Measurements from ENCODE around the gene NIPAL3. TPM values are rescaled to one million over a fixed set of nuclear protein-coding genes. Genes with fewer than 3 reads are reported as not detected.

Gene NIPAL3
- total RNA-seq, 1 experiment from 2014 or later, result 7.7 TPM

DNA sequence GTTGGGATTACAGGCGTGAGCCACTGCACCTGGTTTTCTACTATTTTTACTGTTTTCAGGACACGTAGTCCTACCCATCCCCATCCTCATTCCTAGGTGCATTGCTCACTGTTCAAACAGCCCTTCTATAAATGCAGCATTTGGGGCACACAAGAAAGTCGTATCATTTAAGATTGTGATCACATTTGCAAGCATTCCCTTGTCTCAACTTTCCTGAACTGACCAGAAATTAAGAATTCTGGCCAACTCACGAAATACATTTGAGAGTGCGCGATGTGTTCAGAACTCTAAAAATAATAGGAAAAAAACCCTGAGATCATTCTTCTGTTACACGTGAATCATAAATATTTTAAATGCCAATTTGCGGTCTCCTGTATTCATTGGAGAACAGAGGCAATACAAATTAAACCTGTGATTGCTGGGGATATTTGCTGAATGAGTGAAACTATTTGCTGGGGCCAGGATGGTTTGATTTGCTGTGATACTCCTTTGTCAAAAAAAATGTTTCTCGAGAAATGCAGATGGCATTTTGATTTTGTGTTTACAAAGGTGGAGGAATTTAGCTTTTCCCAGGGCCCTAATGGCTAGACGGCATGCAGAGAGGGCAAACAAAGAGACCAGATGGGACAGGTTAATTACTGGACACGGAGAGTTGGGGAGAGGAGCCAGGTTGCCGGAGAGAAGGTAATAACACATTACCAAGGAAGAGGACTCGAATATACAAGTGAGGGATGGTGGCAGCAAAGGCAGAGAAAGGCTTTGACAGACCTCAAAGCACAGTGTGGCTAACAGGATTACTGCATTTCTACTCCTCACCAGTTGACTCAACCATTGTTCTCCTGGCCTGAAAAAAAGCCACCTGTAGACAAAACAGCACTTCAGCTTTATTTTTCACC lies 40.5 kb upstream of the NIPAL3 start:
- H3K9me3 Mint-ChIP-seq, result no peaks in the 10 kb centered on the region
- Histone ChIP-seq H2BK12ac (ENCODE audit: insufficient read length, low read depth, low read length) (no peak overlapping the region), H3K27ac (ENCODE audit: insufficient read length, low read depth, low read length) (no peak overlapping the region), H3K56ac (ENCODE audit: insufficient read length, low read depth, low read length) (no peak overlapping the region), H4K5ac (ENCODE audit: insufficient read length, low read depth, low read length) (no peak overlapping the region), H3K23ac (ENCODE audit: insufficient read length, low read depth, low read length) (no peak overlapping the region), H3K18ac (ENCODE audit: insufficient read length, low read depth, low read length) (no peak overlapping the region), H4K8ac (replicated peaks; ENCODE audit: insufficient read length, low read depth, low read length) (no peak overlapping the region), H4K20me1 (ENCODE audit: control insufficient read depth, insufficient read depth, insufficient read length) (no peaks in the 10 kb centered on the region), H3K9ac (ENCODE audit: extremely low read depth, insufficient read length, low read length) (no peak overlapping the region), H3K4me1 (ENCODE audit: insufficient read depth, low read length) (no peaks in the 10 kb centered on the region), H2AK5ac (ENCODE audit: insufficient read length, low read length) (no peak overlapping the region), H2BK20ac (ENCODE audit: low read depth, low read length, poor library complexity, severe bottlenecking) (no peak overlapping the region), H2AFZ (ENCODE audit: low read length) (no peak overlapping the region), H3K79me1 (ENCODE audit: insufficient read depth, low read depth, low read length, poor library complexity, severe bottlenecking) (no peaks in the 10 kb centered on the region), H2BK15ac (ENCODE audit: low read depth, low read length) (no peak overlapping the region), H3K9me3 (ENCODE audit: control insufficient read depth, low read depth, low read length) (no peaks in the 10 kb centered on the region), H3K4ac (ENCODE audit: low read depth, low read length) (no peak overlapping the region), H2BK5ac (ENCODE audit: insufficient read length, low read length) (no peak overlapping the region), H3K14ac (ENCODE audit: insufficient read depth, low read length) (no peak overlapping the region), H3T11ph (ENCODE audit: low read length) (no peak overlapping the region), H4K91ac (ENCODE audit: insufficient read length, low read depth, low read length) (no peak overlapping the region), H3K4me2 (ENCODE audit: insufficient read depth, insufficient read length, low read length) (no peak overlapping the region), H2BK120ac (ENCODE audit: low read depth, low read length, poor library complexity, severe bottlenecking) (no peak overlapping the region), H3K79me2 (ENCODE audit: insufficient read depth, low read length) (no peaks in the 10 kb centered on the region), H3K23me2 (ENCODE audit: insufficient read length, low read depth, low read length, poor library complexity, severe bottlenecking) (no peaks in the 10 kb centered on the region), H3K27me3 (ENCODE audit: insufficient read depth, low read length) (no peaks in the 10 kb centered on the region)
- H3K27me3 Mint-ChIP-seq (ENCODE audit: low read depth), result no peaks in the 10 kb centered on the region
- WGBS (ENCODE audit: extremely low coverage, insufficient read length, low lambda C conversion rate), result no CpG with 5 or more reads among the region's 13 CpGs
- H3K4me1 Mint-ChIP-seq, result peaks cover 20 to 33% of the 10 kb centered on the region in 2 experiments
- TF ChIP-seq, protein P1, sequence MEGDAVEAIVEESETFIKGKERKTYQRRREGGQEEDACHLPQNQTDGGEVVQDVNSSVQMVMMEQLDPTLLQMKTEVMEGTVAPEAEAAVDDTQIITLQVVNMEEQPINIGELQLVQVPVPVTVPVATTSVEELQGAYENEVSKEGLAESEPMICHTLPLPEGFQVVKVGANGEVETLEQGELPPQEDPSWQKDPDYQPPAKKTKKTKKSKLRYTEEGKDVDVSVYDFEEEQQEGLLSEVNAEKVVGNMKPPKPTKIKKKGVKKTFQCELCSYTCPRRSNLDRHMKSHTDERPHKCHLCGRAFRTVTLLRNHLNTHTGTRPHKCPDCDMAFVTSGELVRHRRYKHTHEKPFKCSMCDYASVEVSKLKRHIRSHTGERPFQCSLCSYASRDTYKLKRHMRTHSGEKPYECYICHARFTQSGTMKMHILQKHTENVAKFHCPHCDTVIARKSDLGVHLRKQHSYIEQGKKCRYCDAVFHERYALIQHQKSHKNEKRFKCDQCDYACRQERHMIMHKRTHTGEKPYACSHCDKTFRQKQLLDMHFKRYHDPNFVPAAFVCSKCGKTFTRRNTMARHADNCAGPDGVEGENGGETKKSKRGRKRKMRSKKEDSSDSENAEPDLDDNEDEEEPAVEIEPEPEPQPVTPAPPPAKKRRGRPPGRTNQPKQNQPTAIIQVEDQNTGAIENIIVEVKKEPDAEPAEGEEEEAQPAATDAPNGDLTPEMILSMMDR (conservative IDR thresholded peaks at IDR 0.05), result no peak
- H3K4me3 Mint-ChIP-seq, result 0 out of 5 replicates have a peak overlapping the region, but pooled peaks of 1 of the 2 experiments have one; percentile 27
- peak overlapping the region; percentile 44 to 96 (median 92) for H3K27ac Mint-ChIP-seq
- H3K36me3 Mint-ChIP-seq (ENCODE audit: insufficient read depth in 1 of 3, low read depth in 3 of 3), result peaks cover 0 to 19% (median 17%) of the 10 kb centered on the region in 3 experiments; a peak in 6 of 7 replicates
- peak; percentile 45 for DNase-seq

All from H9 (cell line).